ENCODE measurements around the gene CHST7. TPM values are rescaled to one million over a fixed set of nuclear protein-coding genes. Genes with fewer than 3 reads are reported as not detected.

Gene CHST7
- total RNA-seq, 2 experiments from 2014 or later = 4.0 to 4.6 TPM

GRCh38 chrX:46575991-46576392, 2.4 kb downstream of the CHST7 start:
- ChIA-PET POLR2A (interaction anchor here (1.0 to 1.7 kb wide), 3 partner anchors 12 to 34 kb away, joined by 3 to 4 read pairs (median 4); no protein-coding TSS in a partner anchor), CTCF (no interaction called here)
- Mint-ChIP-seq H3K4me1 (ENCODE audit: low read depth) (peaks cover 46% of the 10 kb centered on the region), H3K4me3 (peak overlapping the region; percentile 90), H3K27me3 (no peaks in the 10 kb centered on the region), H3K27ac (peak overlapping the region; percentile 72), H3K36me3 (ENCODE audit: low read depth) (peaks cover 9% of the 10 kb centered on the region), H3K9me3 (no peaks in the 10 kb centered on the region)
- no peaks in the 10 kb centered on the region for H3K36me3 ChIP-seq (ENCODE audit: insufficient read depth, low read length)
- H3K9me3 ChIP-seq (ENCODE audit: control insufficient read depth in 1 of 2, insufficient read depth in 1 of 2, low read length in 2 of 2) = no peaks in the 10 kb centered on the region
- H3K27me3 ChIP-seq (ENCODE audit: control insufficient read depth in 1 of 2, insufficient read depth in 2 of 2, low read length in 2 of 2) = no peaks in the 10 kb centered on the region
- no peak for ATAC-seq (ENCODE audit: poor library complexity)
- intact Hi-C loops (cut with DNase I, micrococcal nuclease) = loop anchor here (1.0 to 10.0 kb wide), 3 partner anchors 31 to 771 kb away; partner anchors contain the start of gene ZNF674 (in 1 of the 2)
- peak in 1 of 14 experiments; percentile 23 for DNase-seq
- TF ChIP-seq, protein P1, sequence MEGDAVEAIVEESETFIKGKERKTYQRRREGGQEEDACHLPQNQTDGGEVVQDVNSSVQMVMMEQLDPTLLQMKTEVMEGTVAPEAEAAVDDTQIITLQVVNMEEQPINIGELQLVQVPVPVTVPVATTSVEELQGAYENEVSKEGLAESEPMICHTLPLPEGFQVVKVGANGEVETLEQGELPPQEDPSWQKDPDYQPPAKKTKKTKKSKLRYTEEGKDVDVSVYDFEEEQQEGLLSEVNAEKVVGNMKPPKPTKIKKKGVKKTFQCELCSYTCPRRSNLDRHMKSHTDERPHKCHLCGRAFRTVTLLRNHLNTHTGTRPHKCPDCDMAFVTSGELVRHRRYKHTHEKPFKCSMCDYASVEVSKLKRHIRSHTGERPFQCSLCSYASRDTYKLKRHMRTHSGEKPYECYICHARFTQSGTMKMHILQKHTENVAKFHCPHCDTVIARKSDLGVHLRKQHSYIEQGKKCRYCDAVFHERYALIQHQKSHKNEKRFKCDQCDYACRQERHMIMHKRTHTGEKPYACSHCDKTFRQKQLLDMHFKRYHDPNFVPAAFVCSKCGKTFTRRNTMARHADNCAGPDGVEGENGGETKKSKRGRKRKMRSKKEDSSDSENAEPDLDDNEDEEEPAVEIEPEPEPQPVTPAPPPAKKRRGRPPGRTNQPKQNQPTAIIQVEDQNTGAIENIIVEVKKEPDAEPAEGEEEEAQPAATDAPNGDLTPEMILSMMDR (IDR thresholded peaks at IDR 0.05) = no peak
- H3K4me1 ChIP-seq (ENCODE audit: insufficient read depth, low read length) = peaks cover 68% of the 10 kb centered on the region
- peak overlapping the region; percentile 57 for H3K4me3 ChIP-seq (ENCODE audit: low read length)
- H3K27ac ChIP-seq (ENCODE audit: low read depth in 1 of 2, low read length in 2 of 2) = no peak overlapping the region

- TF ChIP-seq, protein P1 (IDR thresholded peaks at IDR 0.05) = no peak
- Histone ChIP-seq H3K9me3 (ENCODE audit: control insufficient read depth in 1 of 2, insufficient read depth in 1 of 2, low read length in 2 of 2) (no peaks in the 10 kb centered on the region), H3K4me3 (ENCODE audit: low read length) (peak overlapping the region; percentile 57), H3K27ac (ENCODE audit: low read depth in 1 of 2, low read length in 2 of 2) (no peak overlapping the region), H3K4me1 (ENCODE audit: insufficient read depth, low read length) (peaks cover 64% of the 10 kb centered on the region), H3K27me3 (ENCODE audit: control insufficient read depth in 1 of 2, insufficient read depth in 2 of 2, low read length in 2 of 2) (no peaks in the 10 kb centered on the region), H3K36me3 (ENCODE audit: insufficient read depth, low read length) (no peaks in the 10 kb centered on the region)
- Mint-ChIP-seq H3K27ac (peak overlapping the region; percentile 72), H3K27me3 (no peaks in the 10 kb centered on the region), H3K9me3 (no peaks in the 10 kb centered on the region), H3K36me3 (ENCODE audit: low read depth) (peaks cover 9% of the 10 kb centered on the region), H3K4me3 (peak overlapping the region; percentile 90), H3K4me1 (ENCODE audit: low read depth) (peaks cover 46% of the 10 kb centered on the region)
- no peak for DNase-seq
- ATAC-seq (ENCODE audit: poor library complexity) = no peak
- ChIA-PET POLR2A (interaction anchor here (1.0 to 1.7 kb wide), 3 partner anchors 11 to 34 kb away, joined by 3 to 4 read pairs (median 4); no protein-coding TSS in a partner anchor), CTCF (no interaction called here)
- intact Hi-C loops (cut with DNase I, micrococcal nuclease) = loop anchor here in 1 of 2 experiments (10.0 kb wide), 1 partner anchor 772 kb away; no protein-coding TSS in a partner anchor
These were observed 2.9 kb downstream of the CHST7 start for GRCh38 chrX:46576458-46576857.

GRCh38 chrX:46577221-46578005, 3.8 kb downstream of the CHST7 start:
- TF ChIP-seq, protein P1 (IDR thresholded peaks at IDR 0.05) = no peak
- Mint-ChIP-seq H3K4me1 (ENCODE audit: low read depth) (peaks cover 39% of the 10 kb centered on the region), H3K27me3 (no peaks in the 10 kb centered on the region), H3K27ac (peak overlapping the region; percentile 72), H3K4me3 (peak overlapping the region; percentile 90), H3K36me3 (ENCODE audit: low read depth) (peaks cover 9% of the 10 kb centered on the region), H3K9me3 (no peaks in the 10 kb centered on the region)
- Histone ChIP-seq H3K4me1 (ENCODE audit: insufficient read depth, low read length) (peaks cover 54% of the 10 kb centered on the region), H3K27ac (ENCODE audit: low read depth in 1 of 2, low read length in 2 of 2) (no peak overlapping the region), H3K36me3 (ENCODE audit: insufficient read depth, low read length) (no peaks in the 10 kb centered on the region), H3K9me3 (ENCODE audit: control insufficient read depth in 1 of 2, insufficient read depth in 1 of 2, low read length in 2 of 2) (no peaks in the 10 kb centered on the region), H3K4me3 (ENCODE audit: low read length) (peak overlapping the region; percentile 57), H3K27me3 (ENCODE audit: control insufficient read depth in 1 of 2, insufficient read depth in 2 of 2, low read length in 2 of 2) (no peaks in the 10 kb centered on the region)
- CTCF ChIA-PET = no interaction called here
- POLR2A ChIA-PET = interaction anchor here (1.0 to 1.7 kb wide), 3 partner anchors 10 to 13 kb away, joined by 3 to 4 read pairs (median 4); no protein-coding TSS in a partner anchor
- no peak for ATAC-seq (ENCODE audit: poor library complexity)
- DNase-seq = peak in 1 of 14 experiments; percentile 30
- intact Hi-C loops (cut with DNase I, micrococcal nuclease) = loop anchor here in 1 of 2 experiments (10.0 kb wide), 1 partner anchor 773 kb away; no protein-coding TSS in a partner anchor

All from CD4-positive, alpha-beta T cell (primary cell).